Hepatocyte (in vitro differentiated cells): ENCODE results near the gene CSMD2. TPM values are rescaled to one million over a fixed set of nuclear protein-coding genes. Genes with fewer than 3 reads are reported as not detected.

Experiments
- DNase-seq: peaks from one replicate; pipeline ENCODE4 v3.0.0-alpha.2; 2016; ENCODE audit warnings: low spot score
- H2AFZ ChIP-seq: fragments of 200-600 bp; sonication (generic); 2 replicates; pipeline ENCODE4 v1.6.0; 2016; ENCODE audit warnings: antibody characterized with exemption, mild to moderate bottlenecking
- H3K27ac ChIP-seq: fragments of 200-600 bp; sonication (generic); 2 replicates; pipeline ENCODE4 v1.5.1; 2016; ENCODE audit warnings: mild to moderate bottlenecking
- H3K27me3 ChIP-seq: fragments of 200-600 bp; sonication (generic); 2 replicates; pipeline ENCODE4 v1.6.1; 2016
- H3K36me3 ChIP-seq: fragments of 200-600 bp; sonication (generic); replicated peaks from 2 replicates; pipeline ENCODE4 v1.5.1; 2016; ENCODE audit warnings: low read depth; ENCODE audit not compliant: insufficient read depth
- H3K4me1 ChIP-seq: fragments of 200-600 bp; sonication (generic); 2 replicates; pipeline ENCODE4 v1.5.1; 2016; ENCODE audit warnings: mild to moderate bottlenecking, moderate library complexity; ENCODE audit not compliant: insufficient read depth
- H3K4me2 ChIP-seq: fragments of 200-600 bp; sonication (generic); 2 replicates; pipeline ENCODE4 v1.6.0; 2016
- H3K4me3 ChIP-seq: fragments of 200-600 bp; sonication (generic); 2 replicates; pipeline ENCODE4 v1.5.1; 2016; ENCODE audit warnings: mild to moderate bottlenecking
- H3K79me2 ChIP-seq: fragments of 200-600 bp; sonication (generic); 2 replicates; pipeline ENCODE4 v1.6.0; 2017; ENCODE audit warnings: mild to moderate bottlenecking
- H3K9me2 ChIP-seq: fragments of 200-600 bp; sonication (generic); replicated peaks from 2 replicates; pipeline ENCODE4 v1.6.0; 2017; ENCODE audit warnings: mild to moderate bottlenecking; ENCODE audit not compliant: insufficient read depth
- H3K9me3 ChIP-seq: fragments of 200-600 bp; sonication (generic); 2 replicates; pipeline ENCODE4 v1.5.1; 2016; ENCODE audit warnings: low read depth, mild to moderate bottlenecking
- H4K20me1 ChIP-seq: fragments of 200-600 bp; sonication (generic); 2 replicates; pipeline ENCODE4 v1.6.0; 2016; ENCODE audit warnings: mild to moderate bottlenecking; ENCODE audit not compliant: insufficient read depth, poor library complexity, severe bottlenecking
- EZH2 ChIP-seq: fragments of 200-600 bp; sonication (generic); IDR thresholded peaks from 2 replicates; pipeline ENCODE4 v1.6.1; 2016; ENCODE audit warnings: antibody characterized with exemption, mild to moderate bottlenecking, borderline replicate concordance
- EZH2phosphoT487 ChIP-seq: fragments of 200-600 bp; sonication (generic); IDR thresholded peaks from one replicate; pipeline ENCODE4 v1.6.1; 2018; ENCODE audit warnings: antibody characterized with exemption, mild to moderate bottlenecking, low read depth, moderate library complexity; ENCODE audit not compliant: unreplicated experiment, severe bottlenecking
- WGBS: methylation state at CpG from one replicate; pipeline ENCODE4 v1.1.6; 2016; ENCODE audit warnings: low lambda C conversion rate; ENCODE audit errors: missing lambda C conversion rate; 5-methylcytosine and 5-hydroxymethylcytosine counted together
- polyA plus RNA-seq: library from polyadenylated mRNA; unstranded; fragments of >200 nt; fragmentation: Nextera tagmentation; extraction: Ambion mirVana; gene quantifications from 2 replicates; pipeline ENCODE4 v1.2.1, GENCODE V29; 2016
- total RNA-seq: library from RNA; depleted of rRNA; stranded (reverse); fragments of >200 nt; gene quantifications from 2 replicates; pipeline ENCODE4 v1.2.3, GENCODE V29; 2014
- TF ChIP-seq, protein P1 (sequence below): fragments of 200-600 bp; sonication (generic); IDR thresholded peaks from 2 replicates; pipeline ENCODE4 v1.5.1; 2016; ENCODE audit warnings: antibody characterized with exemption, mild to moderate bottlenecking; ENCODE audit not compliant: poor library complexity

CSMD2 gene
- total and polyA plus RNA-seq, 2 experiments from 2014 or later, result 0.10 to 0.37 TPM

GRCh38 chr1:33588726-33589125 is 576.3 kb downstream of the CSMD2 start:
- no peak for TF ChIP-seq EZH2
- TF ChIP-seq, protein P1, sequence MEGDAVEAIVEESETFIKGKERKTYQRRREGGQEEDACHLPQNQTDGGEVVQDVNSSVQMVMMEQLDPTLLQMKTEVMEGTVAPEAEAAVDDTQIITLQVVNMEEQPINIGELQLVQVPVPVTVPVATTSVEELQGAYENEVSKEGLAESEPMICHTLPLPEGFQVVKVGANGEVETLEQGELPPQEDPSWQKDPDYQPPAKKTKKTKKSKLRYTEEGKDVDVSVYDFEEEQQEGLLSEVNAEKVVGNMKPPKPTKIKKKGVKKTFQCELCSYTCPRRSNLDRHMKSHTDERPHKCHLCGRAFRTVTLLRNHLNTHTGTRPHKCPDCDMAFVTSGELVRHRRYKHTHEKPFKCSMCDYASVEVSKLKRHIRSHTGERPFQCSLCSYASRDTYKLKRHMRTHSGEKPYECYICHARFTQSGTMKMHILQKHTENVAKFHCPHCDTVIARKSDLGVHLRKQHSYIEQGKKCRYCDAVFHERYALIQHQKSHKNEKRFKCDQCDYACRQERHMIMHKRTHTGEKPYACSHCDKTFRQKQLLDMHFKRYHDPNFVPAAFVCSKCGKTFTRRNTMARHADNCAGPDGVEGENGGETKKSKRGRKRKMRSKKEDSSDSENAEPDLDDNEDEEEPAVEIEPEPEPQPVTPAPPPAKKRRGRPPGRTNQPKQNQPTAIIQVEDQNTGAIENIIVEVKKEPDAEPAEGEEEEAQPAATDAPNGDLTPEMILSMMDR, result no peak
- no peak for TF ChIP-seq EZH2phosphoT487
- H3K27me3 ChIP-seq, result no peaks in the 10 kb centered on the region
- no peaks in the 10 kb centered on the region for H3K9me3 ChIP-seq
- H3K79me2 ChIP-seq, result no peaks in the 10 kb centered on the region
- H3K4me1 ChIP-seq, result no peaks in the 10 kb centered on the region
- H3K4me2 ChIP-seq, result no peak overlapping the region
- no peak for DNase-seq
- H3K4me3 ChIP-seq, result no peak overlapping the region
- no peaks in the 10 kb centered on the region for H4K20me1 ChIP-seq
- no peaks in the 10 kb centered on the region for H3K36me3 ChIP-seq
- H3K27ac ChIP-seq, result no peak overlapping the region
- H2AFZ ChIP-seq, result no peak overlapping the region
- over 99% methylated on average over 7 of the region's 7 CpGs for WGBS
- H3K9me2 ChIP-seq, result no peaks in the 10 kb centered on the region

- Histone ChIP-seq H4K20me1 (no peaks in the 10 kb centered on the region), H3K27ac (no peak overlapping the region), H3K79me2 (no peaks in the 10 kb centered on the region), H3K4me1 (no peaks in the 10 kb centered on the region), H3K27me3 (no peaks in the 10 kb centered on the region), H3K9me2 (no peaks in the 10 kb centered on the region), H3K4me3 (no peak overlapping the region), H3K9me3 (no peaks in the 10 kb centered on the region), H2AFZ (no peak overlapping the region), H3K36me3 (no peaks in the 10 kb centered on the region), H3K4me2 (no peak overlapping the region)
- DNase-seq, result no peak
- WGBS, result 92% methylated on average over 5 of the region's 5 CpGs
- TF ChIP-seq, protein P1, result no peak
- no peak for TF ChIP-seq EZH2
Observed at GRCh38 chr1:33586795-33587194, 578.2 kb downstream of the CSMD2 start.

DNA sequence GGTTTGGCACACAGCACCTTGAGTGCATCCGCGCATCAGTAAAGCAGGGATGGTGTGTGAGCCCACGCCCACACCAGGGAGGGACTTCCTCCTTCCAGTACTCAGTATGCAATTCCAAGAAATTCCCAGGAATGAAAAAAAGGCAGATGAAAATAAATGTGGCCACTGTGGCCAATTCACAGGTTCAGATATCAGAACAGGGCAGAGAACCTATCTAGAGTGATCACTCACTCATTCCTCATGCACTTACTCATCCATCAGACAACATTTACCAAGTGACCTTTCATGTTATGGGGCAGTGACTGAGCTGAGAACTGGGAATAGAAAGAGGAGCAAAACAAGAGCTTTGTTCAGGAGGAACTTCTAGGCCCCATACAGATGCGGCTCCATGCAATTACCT is 578.9 kb downstream of the CSMD2 start:
- 93% methylated on average over 4 of the region's 4 CpGs for WGBS
- H3K4me3 ChIP-seq, result no peak overlapping the region
- H3K27ac ChIP-seq, result no peak overlapping the region
- H3K36me3 ChIP-seq, result no peaks in the 10 kb centered on the region
- no peak overlapping the region for H2AFZ ChIP-seq
- no peaks in the 10 kb centered on the region for H4K20me1 ChIP-seq
- no peaks in the 10 kb centered on the region for H3K27me3 ChIP-seq
- DNase-seq, result no peak
- H3K4me2 ChIP-seq, result no peak overlapping the region
- H3K9me2 ChIP-seq, result no peaks in the 10 kb centered on the region
- no peaks in the 10 kb centered on the region for H3K79me2 ChIP-seq
- TF ChIP-seq EZH2phosphoT487 (no peak), EZH2 (no peak)
- TF ChIP-seq, protein P1, result no peak
- no peaks in the 10 kb centered on the region for H3K4me1 ChIP-seq
- no peaks in the 10 kb centered on the region for H3K9me3 ChIP-seq

DNA sequence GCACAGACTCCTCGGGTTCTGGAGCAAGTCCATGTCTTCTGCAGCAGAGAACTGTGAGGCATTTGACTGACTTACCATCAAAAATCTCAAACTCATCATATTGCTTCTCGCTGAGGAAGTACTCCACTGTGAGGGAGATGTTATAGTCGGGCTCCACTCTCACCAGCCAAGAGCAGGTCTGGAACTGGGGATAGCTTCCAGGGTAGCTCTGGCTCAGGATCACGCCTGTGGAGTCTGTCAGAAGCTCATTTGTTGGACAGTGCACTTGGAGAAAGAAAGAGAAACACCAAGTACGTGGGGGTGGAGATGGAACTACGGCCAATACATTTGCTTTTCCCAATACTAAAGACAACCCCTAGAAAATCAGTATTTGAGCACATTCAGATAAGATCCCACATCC is 581.5 kb downstream of the CSMD2 start:
- H3K4me1 ChIP-seq, result no peaks in the 10 kb centered on the region
- H3K4me3 ChIP-seq, result no peak overlapping the region
- no peaks in the 10 kb centered on the region for H3K36me3 ChIP-seq
- H3K9me3 ChIP-seq, result no peaks in the 10 kb centered on the region
- no peak overlapping the region for H3K4me2 ChIP-seq
- no peak overlapping the region for H2AFZ ChIP-seq
- no peaks in the 10 kb centered on the region for H3K79me2 ChIP-seq
- H3K27me3 ChIP-seq, result no peaks in the 10 kb centered on the region
- no peaks in the 10 kb centered on the region for H3K9me2 ChIP-seq
- DNase-seq, result no peak
- H4K20me1 ChIP-seq, result no peaks in the 10 kb centered on the region
- no peak overlapping the region for H3K27ac ChIP-seq
- TF ChIP-seq EZH2 (no peak), EZH2phosphoT487 (no peak)
- TF ChIP-seq, protein P1, result no peak
- 86% methylated on average over 6 of the region's 6 CpGs for WGBS
